Ovary (tissue), 3 donors: ENCODE results near the gene FOSL2.

Experiments used
- CTCF ChIP-seq, 3 donors: fragments of 450-650 bp in 2 of 3; fragments of 200-600 bp in 1 of 3; IDR thresholded peaks; one replicate each; pipeline versions ENCODE4 v1.5.1 to v1.8.0; 2016 to 2022; ENCODE audit warnings: antibody characterized with exemption in 3 of 3, mild to moderate bottlenecking in 1 of 3
- EP300 ChIP-seq: sonication (generic); formaldehyde crosslinking; IDR thresholded peaks from one replicate; pipeline ENCODE4 v1.6.1; 2017; ENCODE audit warnings: antibody characterized with exemption
- POLR2A ChIP-seq: fragments of 450-650 bp; IDR thresholded peaks from one replicate; pipeline ENCODE4 v1.6.1; 2017; ENCODE audit warnings: antibody characterized with exemption, mild to moderate bottlenecking, moderate library complexity
- donor health status: DM: no; HTN: no; CAD: no.

- TF ChIP-seq CTCF (IDR thresholded peaks at IDR 0.05): no peak
- no peak for TF ChIP-seq EP300
- no peak for TF ChIP-seq POLR2A
Observed at GRCh38 chr2:28451793-28452533, 59.3 kb downstream of the FOSL2 start.
